Fibroblast of peridontal ligament (primary cell): ENCODE results near the gene SCFD2.
"Not testable (repeated sequence)": the region's sequence is repeated elsewhere in the genome, so short reads cannot be mapped to it uniquely, and the experiment has no call there.

Experiments
- DNase-seq: peaks from one replicate; pipeline ENCODE4 v3.0.0-alpha.2; 2010; ENCODE audit errors: extremely low read depth

Gene SCFD2

GRCh38 chr4:52853351-52853750, 512.5 kb downstream of the SCFD2 start:
- peak; percentile 73 for DNase-seq

GRCh38 chr4:52852711-52853110, 513.1 kb downstream of the SCFD2 start:
- DNase-seq, result no peak

GRCh38 chr4:52852041-52852440, 513.8 kb downstream of the SCFD2 start:
- DNase-seq, result no peak

- DNase-seq, result no peak
Measured at GRCh38 chr4:52850406-52851124, 515.3 kb downstream of the SCFD2 start.

- DNase-seq, result no peak
Measured at GRCh38 chr4:52848254-52848653, 517.6 kb downstream of the SCFD2 start.

- DNase-seq, result no peak
Measured at GRCh38 chr4:52846502-52846901, 519.4 kb downstream of the SCFD2 start.

- no peak for DNase-seq
Measured at GRCh38 chr4:52844596-52844995, 521.3 kb downstream of the SCFD2 start.

GRCh38 chr4:52843958-52844357, 521.9 kb downstream of the SCFD2 start:
- DNase-seq, result no peak

- DNase-seq, result no peak
Measured at GRCh38 chr4:52843351-52843750, 522.5 kb downstream of the SCFD2 start.

GRCh38 chr4:52842792-52843191, 523.1 kb downstream of the SCFD2 start:
- DNase-seq, result no peak

- DNase-seq, result no peak
Measured at GRCh38 chr4:52841682-52842456, 524.0 kb downstream of the SCFD2 start.

GRCh38 chr4:52840531-52841370, 525.1 kb downstream of the SCFD2 start:
- no peak for DNase-seq

GRCh38 chr4:52838729-52839586, 526.9 kb downstream of the SCFD2 start:
- peak; percentile 18 for DNase-seq

- DNase-seq, result peak; percentile 29
Measured at GRCh38 chr4:52837716-52838558, 527.9 kb downstream of the SCFD2 start.

GRCh38 chr4:52836678-52837077, 529.2 kb downstream of the SCFD2 start:
- DNase-seq, result peak; percentile 28

- no peak for DNase-seq
Measured at GRCh38 chr4:52836120-52836519, 529.7 kb downstream of the SCFD2 start.

GRCh38 chr4:52834641-52835456, 531.0 kb downstream of the SCFD2 start:
- DNase-seq, result not testable (repeated sequence)

GRCh38 chr4:52833941-52834525, 531.8 kb downstream of the SCFD2 start:
- no peak for DNase-seq

GRCh38 chr4:52825460-52826090, 540.3 kb downstream of the SCFD2 start:
- no peak for DNase-seq
